SK-N-SH (cell line): Measurements from ENCODE around the gene PSMD6. TPM values are rescaled to one million over a fixed set of nuclear protein-coding genes. Genes with fewer than 3 reads are reported as not detected.

Experiments
- CTCF ChIA-PET: fragments of 300-600, 350-600 bp; formaldehyde crosslinking; extraction: SDS; loops from one replicate; lab custom pipeline; 2021; lab: Yijun Ruan, JAX
- POLR2A ChIA-PET: fragments of 350-600 bp; sonication (Branson Sonifier 250); formaldehyde crosslinking; extraction: SDS; loops from one replicate; lab custom pipeline; 2020; ENCODE audit warnings: antibody characterized with exemption, inconsistent platforms; lab: Yijun Ruan, JAX
- DNase-seq: peaks from one replicate; pipeline ENCODE4 v3.0.0; 2012
- H2AFZ ChIP-seq: fragments of 200-600 bp; sonication (generic); 2 replicates; pipeline ENCODE4 v1.8.1; 2016; ENCODE audit warnings: antibody characterized with exemption, mild to moderate bottlenecking, low read depth
- H3F3A ChIP-seq: fragments of 200-600 bp; sonication (generic); replicated peaks from 2 replicates; pipeline ENCODE3; 2016; ENCODE audit warnings: antibody characterized with exemption, mild to moderate bottlenecking; ENCODE audit not compliant: insufficient read depth
- H3K27ac ChIP-seq, 2 experiments: fragments of 200-500 bp in 1 of 2; fragments of 200-600 bp in 1 of 2; sonication (Bioruptor generic) in 1 of 2; sonication (generic), shearing (Covaris generic) in 1 of 2; 2 replicates each; pipeline versions ENCODE4 v1.5.1 to v1.6.1; 2014 to 2016; ENCODE audit warnings: low read depth in 2 of 2, inconsistent platforms in 1 of 2, low read length in 1 of 2, mild to moderate bottlenecking in 1 of 2, mixed read lengths in 1 of 2
- H3K27me3 ChIP-seq: fragments of 200-600 bp; sonication (generic), shearing (Covaris generic); 2 replicates; pipeline ENCODE4 v1.6.1; 2016; ENCODE audit warnings: mixed run types; ENCODE audit not compliant: insufficient read depth
- H3K36me3 ChIP-seq, 2 experiments: fragments of 200-500 bp in 1 of 2; fragments of 200-600 bp in 1 of 2; sonication (Bioruptor generic) in 1 of 2; sonication (generic) in 1 of 2; replicated peaks in 1 of 2; 2 replicates each; pipeline versions ENCODE3 to v1.5.1; 2014 to 2016; ENCODE audit warnings: low read length in 1 of 2, mild to moderate bottlenecking in 1 of 2; ENCODE audit not compliant: insufficient read depth in 2 of 2, control insufficient read depth in 1 of 2
- H3K4me1 ChIP-seq, 2 experiments: fragments of 200-500 bp in 1 of 2; fragments of 200-600 bp in 1 of 2; sonication (Bioruptor generic) in 1 of 2; sonication (generic), shearing (Covaris generic) in 1 of 2; 2 replicates each; pipeline versions ENCODE4 v1.5.1 to v1.6.1; 2014 to 2016; ENCODE audit warnings: low read depth in 1 of 2, low read length in 1 of 2, mixed run types in 1 of 2; ENCODE audit not compliant: insufficient read depth in 2 of 2, control insufficient read depth in 1 of 2
- H3K4me2 ChIP-seq: fragments of 200-600 bp; sonication (generic), shearing (Covaris generic); 2 replicates; pipeline ENCODE4 v1.6.1; 2017; ENCODE audit warnings: mixed run types
- H3K4me3 ChIP-seq, 2 experiments: fragments of 200-500 bp in 1 of 2; fragments of 200-600 bp in 1 of 2; sonication (Bioruptor generic) in 1 of 2; sonication (generic), shearing (Covaris generic) in 1 of 2; 2 replicates each; pipeline versions ENCODE4 v1.5.1 to v1.8.1; 2014 to 2016; ENCODE audit warnings: low read depth in 2 of 2, inconsistent platforms in 1 of 2, low read length in 1 of 2, mild to moderate bottlenecking in 1 of 2, mixed read lengths in 1 of 2, moderate library complexity in 1 of 2
- H3K79me2 ChIP-seq: fragments of 200-600 bp; sonication (generic); 2 replicates; pipeline ENCODE4 v1.8.1; 2017; ENCODE audit warnings: mild to moderate bottlenecking; ENCODE audit not compliant: insufficient read depth
- H3K9ac ChIP-seq: fragments of 200-600 bp; sonication (generic); 2 replicates; pipeline ENCODE4 v1.6.1; 2017; ENCODE audit warnings: mixed run types
- H3K9me2 ChIP-seq: fragments of 200-600 bp; sonication (generic); 2 replicates; pipeline ENCODE4 v1.6.1; 2017; ENCODE audit warnings: mixed run types
- H3K9me3 ChIP-seq: fragments of 200-600 bp; sonication (generic); 2 replicates; pipeline ENCODE4 v1.6.1; 2017; ENCODE audit warnings: mixed run types, mild to moderate bottlenecking, moderate library complexity
- H4K20me1 ChIP-seq: fragments of 200-600 bp; sonication (generic); 2 replicates; pipeline ENCODE4 v1.6.1; 2017; ENCODE audit warnings: mild to moderate bottlenecking, mixed run types; ENCODE audit not compliant: insufficient read depth
- CHD2 ChIP-seq: fragments of 150-350 bp; IDR thresholded peaks from 2 replicates; pipeline ENCODE4 v1.6.1; 2018; ENCODE audit warnings: low read length; ENCODE audit not compliant: partially characterized antibody
- ELF1 ChIP-seq: IDR thresholded peaks from 2 replicates; pipeline ENCODE4 v1.4.0; 2012
- EP300 ChIP-seq, 2 experiments: IDR thresholded peaks; 2 replicates each; pipeline versions ENCODE4 v1.4.0 to v1.6.1; 2012; ENCODE audit warnings: borderline replicate concordance in 1 of 2, low read depth in 1 of 2, low read length in 1 of 2
- EZH2phosphoT487 ChIP-seq: fragments of 200-600 bp; sonication (generic); IDR thresholded peaks from 2 replicates; pipeline ENCODE4 v1.6.1; 2017; ENCODE audit warnings: low read depth, mixed run types, mild to moderate bottlenecking, antibody characterized with exemption, moderate library complexity, borderline replicate concordance
- FOSL2 ChIP-seq: IDR thresholded peaks from 2 replicates; pipeline ENCODE4 v1.4.0; 2012; ENCODE audit warnings: low read depth, mild to moderate bottlenecking, moderate library complexity, borderline replicate concordance
- GABPA ChIP-seq: IDR thresholded peaks from 2 replicates; pipeline ENCODE4 v1.4.0; 2012; ENCODE audit warnings: low read depth, mild to moderate bottlenecking
- GATA2 ChIP-seq: sonication (generic); formaldehyde crosslinking; IDR thresholded peaks from 2 replicates; pipeline ENCODE4 v1.5.0; 2020; ENCODE audit warnings: mild to moderate bottlenecking, missing genetic modification reagents
- JUND ChIP-seq: IDR thresholded peaks from 2 replicates; pipeline ENCODE4 v1.4.0; 2012
- MXI1 ChIP-seq: IDR thresholded peaks from 2 replicates; pipeline ENCODE4 v1.6.1; 2012; ENCODE audit warnings: mild to moderate bottlenecking, low read depth, low read length, improper control_type of control experiment
- POLR2AphosphoS5 ChIP-seq: IDR thresholded peaks from 2 replicates; pipeline ENCODE4 v1.6.1; 2012; ENCODE audit warnings: low read depth, low read length
- RAD21 ChIP-seq: IDR thresholded peaks from 2 replicates; pipeline ENCODE4 v1.6.1; 2012; ENCODE audit warnings: mild to moderate bottlenecking, low read length
- RCOR1 ChIP-seq: fragments of 150-350 bp; IDR thresholded peaks from 2 replicates; pipeline ENCODE4 v1.6.1; 2017; ENCODE audit warnings: antibody characterized with exemption, low read length
- RFX5 ChIP-seq: IDR thresholded peaks from 2 replicates; pipeline ENCODE4 v1.6.1; 2012; ENCODE audit warnings: mild to moderate bottlenecking, improper control_type of control experiment, low read length
- TAF1 ChIP-seq: IDR thresholded peaks from 2 replicates; pipeline ENCODE4 v1.6.1; 2012; ENCODE audit warnings: low read depth, mild to moderate bottlenecking, low read length, moderate library complexity, borderline replicate concordance
- TEAD4 ChIP-seq: IDR thresholded peaks from 2 replicates; pipeline ENCODE4 v1.4.0; 2012; ENCODE audit warnings: mild to moderate bottlenecking, borderline replicate concordance; ENCODE audit not compliant: insufficient read depth
- YY1 ChIP-seq: IDR thresholded peaks from 2 replicates; pipeline ENCODE4 v1.4.0; 2012; ENCODE audit warnings: low read depth, mild to moderate bottlenecking
- WGBS: methylation state at CpG from one replicate; pipeline ENCODE4 v1.1.6; 2017; ENCODE audit warnings: low lambda C conversion rate; 5-methylcytosine and 5-hydroxymethylcytosine counted together
- polyA plus RNA-seq, 3 experiments: library from polyadenylated mRNA; depleted of rRNA; stranded (reverse); fragments of >200 nt; gene quantifications; 2 replicates each; pipeline ENCODE4 v1.2.3, GENCODE V29; 2012
- TF ChIP-seq, protein P1 (sequence below): IDR thresholded peaks from 2 replicates; pipeline ENCODE4 v1.4.0; 2012; ENCODE audit warnings: low read depth
- TF ChIP-seq, protein P2 (sequence below): IDR thresholded peaks from 2 replicates; pipeline ENCODE4 v1.4.0; 2012; ENCODE audit warnings: low read depth, borderline replicate concordance
- TF ChIP-seq, protein P3 (sequence below): fragments of 200-600 bp; sonication (generic); IDR thresholded peaks from 2 replicates; pipeline ENCODE4 v1.6.1; 2017; ENCODE audit warnings: antibody characterized with exemption, mild to moderate bottlenecking, moderate library complexity
- TF ChIP-seq, protein P4 (sequence below): IDR thresholded peaks from 2 replicates; pipeline ENCODE4 v1.4.0; 2012; ENCODE audit warnings: low read depth, borderline replicate concordance

The PSMD6 gene
- polyA plus RNA-seq, 1 of the 3 experiments (the other 2 are of a cell fraction): 90.3 TPM

DNA sequence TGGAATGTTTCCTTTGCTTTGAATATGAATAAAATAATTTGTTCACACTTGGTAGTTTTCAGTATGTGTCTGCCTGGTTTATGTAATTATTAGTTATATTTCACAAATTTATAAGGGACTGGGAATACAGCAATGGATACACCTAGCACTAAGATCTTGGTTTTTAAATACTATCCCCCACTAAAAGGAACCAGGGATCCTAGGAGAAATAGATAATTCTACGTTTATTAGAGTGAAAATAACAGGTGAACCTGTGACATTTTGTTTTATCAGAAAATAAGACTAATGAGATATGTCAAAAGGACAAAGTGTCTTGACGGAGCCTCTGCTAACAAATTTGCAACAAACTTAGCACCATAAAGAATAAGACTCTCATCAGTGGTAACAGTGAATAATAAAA, 3.4 kb downstream of the PSMD6 start:
- Histone ChIP-seq H3K4me1 (peaks cover 5 to 12% of the 10 kb centered on the region in 2 experiments; a peak in 2 of 4 replicates), H3F3A (peaks cover 29% of the 10 kb centered on the region), H3K79me2 (peaks cover 63% of the 10 kb centered on the region), H4K20me1 (peaks cover 20% of the 10 kb centered on the region; the same call in 1 of the 2 replicates), H3K9ac (no peak overlapping the region), H3K27me3 (no peaks in the 10 kb centered on the region), H3K9me3 (no peaks in the 10 kb centered on the region), H2AFZ (no peak overlapping the region), H3K27ac (no peak overlapping the region), H3K4me3 (no peak overlapping the region), H3K9me2 (no peaks in the 10 kb centered on the region), H3K4me2 (no peak overlapping the region), H3K36me3 (peaks cover 59 to 60% of the 10 kb centered on the region in 2 experiments)
- DNase-seq: no peak
- WGBS: 93% methylated on average over 2 of the region's 2 CpGs
- POLR2A ChIA-PET: no interaction called here
- TF ChIP-seq TEAD4: no peak
- TF ChIP-seq CHD2: no peak
- no peak for TF ChIP-seq YY1
- TF ChIP-seq FOSL2: no peak
- TF ChIP-seq, protein P1, sequence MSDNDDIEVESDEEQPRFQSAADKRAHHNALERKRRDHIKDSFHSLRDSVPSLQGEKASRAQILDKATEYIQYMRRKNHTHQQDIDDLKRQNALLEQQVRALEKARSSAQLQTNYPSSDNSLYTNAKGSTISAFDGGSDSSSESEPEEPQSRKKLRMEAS: no peak
- TF ChIP-seq GABPA: no peak
- no peak for TF ChIP-seq MXI1
- TF ChIP-seq TAF1: no peak
- no peak for TF ChIP-seq GATA2
- TF ChIP-seq, protein P2, sequence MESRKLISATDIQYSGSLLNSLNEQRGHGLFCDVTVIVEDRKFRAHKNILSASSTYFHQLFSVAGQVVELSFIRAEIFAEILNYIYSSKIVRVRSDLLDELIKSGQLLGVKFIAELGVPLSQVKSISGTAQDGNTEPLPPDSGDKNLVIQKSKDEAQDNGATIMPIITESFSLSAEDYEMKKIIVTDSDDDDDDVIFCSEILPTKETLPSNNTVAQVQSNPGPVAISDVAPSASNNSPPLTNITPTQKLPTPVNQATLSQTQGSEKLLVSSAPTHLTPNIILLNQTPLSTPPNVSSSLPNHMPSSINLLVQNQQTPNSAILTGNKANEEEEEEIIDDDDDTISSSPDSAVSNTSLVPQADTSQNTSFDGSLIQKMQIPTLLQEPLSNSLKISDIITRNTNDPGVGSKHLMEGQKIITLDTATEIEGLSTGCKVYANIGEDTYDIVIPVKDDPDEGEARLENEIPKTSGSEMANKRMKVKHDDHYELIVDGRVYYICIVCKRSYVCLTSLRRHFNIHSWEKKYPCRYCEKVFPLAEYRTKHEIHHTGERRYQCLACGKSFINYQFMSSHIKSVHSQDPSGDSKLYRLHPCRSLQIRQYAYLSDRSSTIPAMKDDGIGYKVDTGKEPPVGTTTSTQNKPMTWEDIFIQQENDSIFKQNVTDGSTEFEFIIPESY: no peak
- TF ChIP-seq RAD21: no peak
- no peak for TF ChIP-seq JUND
- TF ChIP-seq, protein P3, sequence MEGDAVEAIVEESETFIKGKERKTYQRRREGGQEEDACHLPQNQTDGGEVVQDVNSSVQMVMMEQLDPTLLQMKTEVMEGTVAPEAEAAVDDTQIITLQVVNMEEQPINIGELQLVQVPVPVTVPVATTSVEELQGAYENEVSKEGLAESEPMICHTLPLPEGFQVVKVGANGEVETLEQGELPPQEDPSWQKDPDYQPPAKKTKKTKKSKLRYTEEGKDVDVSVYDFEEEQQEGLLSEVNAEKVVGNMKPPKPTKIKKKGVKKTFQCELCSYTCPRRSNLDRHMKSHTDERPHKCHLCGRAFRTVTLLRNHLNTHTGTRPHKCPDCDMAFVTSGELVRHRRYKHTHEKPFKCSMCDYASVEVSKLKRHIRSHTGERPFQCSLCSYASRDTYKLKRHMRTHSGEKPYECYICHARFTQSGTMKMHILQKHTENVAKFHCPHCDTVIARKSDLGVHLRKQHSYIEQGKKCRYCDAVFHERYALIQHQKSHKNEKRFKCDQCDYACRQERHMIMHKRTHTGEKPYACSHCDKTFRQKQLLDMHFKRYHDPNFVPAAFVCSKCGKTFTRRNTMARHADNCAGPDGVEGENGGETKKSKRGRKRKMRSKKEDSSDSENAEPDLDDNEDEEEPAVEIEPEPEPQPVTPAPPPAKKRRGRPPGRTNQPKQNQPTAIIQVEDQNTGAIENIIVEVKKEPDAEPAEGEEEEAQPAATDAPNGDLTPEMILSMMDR: no peak
- no peak for TF ChIP-seq EZH2phosphoT487
- TF ChIP-seq ELF1: no peak
- TF ChIP-seq, protein P4, sequence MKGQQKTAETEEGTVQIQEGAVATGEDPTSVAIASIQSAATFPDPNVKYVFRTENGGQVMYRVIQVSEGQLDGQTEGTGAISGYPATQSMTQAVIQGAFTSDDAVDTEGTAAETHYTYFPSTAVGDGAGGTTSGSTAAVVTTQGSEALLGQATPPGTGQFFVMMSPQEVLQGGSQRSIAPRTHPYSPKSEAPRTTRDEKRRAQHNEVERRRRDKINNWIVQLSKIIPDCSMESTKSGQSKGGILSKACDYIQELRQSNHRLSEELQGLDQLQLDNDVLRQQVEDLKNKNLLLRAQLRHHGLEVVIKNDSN: no peak
- TF ChIP-seq RCOR1: no peak
- no peak for TF ChIP-seq EP300 (IDR thresholded peaks at IDR 0.05; ENCODE audit: borderline replicate concordance in 1 of 2, low read depth in 1 of 2, low read length in 1 of 2)
- TF ChIP-seq RFX5: no peak
- no peak for TF ChIP-seq POLR2AphosphoS5
- CTCF ChIA-PET: interaction anchor here (1.6 to 3.6 kb wide), 3 partner anchors 11 to 26 kb away, joined by 3 to 13 read pairs (median 5); no protein-coding TSS in a partner anchor
